Nephron progenitor cell (in vitro differentiated cells): ENCODE measurements around the gene ABTB2.

Source experiments
- DNase-seq: peaks from one replicate; pipeline ENCODE4 v3.0.0; 2021
- H3K27ac Mint-ChIP-seq: 2 replicates; pipeline ENCODE4 v1.8.0; 2021; ENCODE audit warnings: mild to moderate bottlenecking, moderate library complexity, mixed read lengths
- H3K27me3 Mint-ChIP-seq: 2 replicates; pipeline ENCODE4 v1.8.0; 2021; ENCODE audit warnings: mild to moderate bottlenecking, low read depth, mixed read lengths; ENCODE audit not compliant: poor library complexity
- H3K36me3 Mint-ChIP-seq: 2 replicates; pipeline ENCODE4 v1.8.0; 2021; ENCODE audit warnings: low read depth, mixed read lengths
- H3K4me1 Mint-ChIP-seq: 2 replicates; pipeline ENCODE4 v1.8.0; 2021; ENCODE audit warnings: mixed read lengths
- H3K4me3 Mint-ChIP-seq: 2 replicates; pipeline ENCODE4 v1.8.0; 2021; ENCODE audit warnings: mild to moderate bottlenecking, moderate library complexity, mixed read lengths
- H3K9me3 Mint-ChIP-seq: 2 replicates; pipeline ENCODE4 v1.8.0; 2021; ENCODE audit warnings: mild to moderate bottlenecking, moderate library complexity, mixed read lengths
- TF ChIP-seq, protein P1 (sequence below): fragments of 200-600 bp; sonication (generic); IDR thresholded peaks from 2 replicates; pipeline ENCODE4 v1.5.0; 2021; ENCODE audit warnings: antibody characterized with exemption

Gene ABTB2

DNA sequence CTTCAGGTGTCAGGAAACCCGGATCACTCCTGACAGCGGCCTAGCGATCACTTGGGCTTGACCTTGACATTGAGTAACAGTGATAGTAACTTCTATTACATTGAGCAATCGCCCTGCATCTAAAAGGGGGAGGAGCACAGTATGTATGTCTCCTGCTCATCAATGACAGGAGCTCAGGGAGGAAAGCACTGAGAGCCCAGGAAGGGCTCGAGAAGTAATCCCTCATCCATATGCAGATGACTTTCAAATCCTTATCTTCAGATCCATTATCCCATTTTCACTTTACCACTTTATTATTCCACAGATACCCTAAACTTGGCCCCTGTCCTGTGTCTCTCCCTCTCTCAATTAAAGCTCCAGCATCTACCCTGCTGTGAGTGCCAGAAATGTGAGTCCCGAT is 47.8 kb downstream of the ABTB2 start:
- no peak for DNase-seq
- no peak overlapping the region for H3K27ac Mint-ChIP-seq
- H3K36me3 Mint-ChIP-seq, result no peaks in the 10 kb centered on the region
- no peak overlapping the region for H3K4me3 Mint-ChIP-seq
- peaks cover 48% of the 10 kb centered on the region for H3K27me3 Mint-ChIP-seq
- H3K9me3 Mint-ChIP-seq, result no peaks in the 10 kb centered on the region
- TF ChIP-seq, protein P1, sequence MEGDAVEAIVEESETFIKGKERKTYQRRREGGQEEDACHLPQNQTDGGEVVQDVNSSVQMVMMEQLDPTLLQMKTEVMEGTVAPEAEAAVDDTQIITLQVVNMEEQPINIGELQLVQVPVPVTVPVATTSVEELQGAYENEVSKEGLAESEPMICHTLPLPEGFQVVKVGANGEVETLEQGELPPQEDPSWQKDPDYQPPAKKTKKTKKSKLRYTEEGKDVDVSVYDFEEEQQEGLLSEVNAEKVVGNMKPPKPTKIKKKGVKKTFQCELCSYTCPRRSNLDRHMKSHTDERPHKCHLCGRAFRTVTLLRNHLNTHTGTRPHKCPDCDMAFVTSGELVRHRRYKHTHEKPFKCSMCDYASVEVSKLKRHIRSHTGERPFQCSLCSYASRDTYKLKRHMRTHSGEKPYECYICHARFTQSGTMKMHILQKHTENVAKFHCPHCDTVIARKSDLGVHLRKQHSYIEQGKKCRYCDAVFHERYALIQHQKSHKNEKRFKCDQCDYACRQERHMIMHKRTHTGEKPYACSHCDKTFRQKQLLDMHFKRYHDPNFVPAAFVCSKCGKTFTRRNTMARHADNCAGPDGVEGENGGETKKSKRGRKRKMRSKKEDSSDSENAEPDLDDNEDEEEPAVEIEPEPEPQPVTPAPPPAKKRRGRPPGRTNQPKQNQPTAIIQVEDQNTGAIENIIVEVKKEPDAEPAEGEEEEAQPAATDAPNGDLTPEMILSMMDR, result no peak
- H3K4me1 Mint-ChIP-seq, result peaks cover 32% of the 10 kb centered on the region

DNA sequence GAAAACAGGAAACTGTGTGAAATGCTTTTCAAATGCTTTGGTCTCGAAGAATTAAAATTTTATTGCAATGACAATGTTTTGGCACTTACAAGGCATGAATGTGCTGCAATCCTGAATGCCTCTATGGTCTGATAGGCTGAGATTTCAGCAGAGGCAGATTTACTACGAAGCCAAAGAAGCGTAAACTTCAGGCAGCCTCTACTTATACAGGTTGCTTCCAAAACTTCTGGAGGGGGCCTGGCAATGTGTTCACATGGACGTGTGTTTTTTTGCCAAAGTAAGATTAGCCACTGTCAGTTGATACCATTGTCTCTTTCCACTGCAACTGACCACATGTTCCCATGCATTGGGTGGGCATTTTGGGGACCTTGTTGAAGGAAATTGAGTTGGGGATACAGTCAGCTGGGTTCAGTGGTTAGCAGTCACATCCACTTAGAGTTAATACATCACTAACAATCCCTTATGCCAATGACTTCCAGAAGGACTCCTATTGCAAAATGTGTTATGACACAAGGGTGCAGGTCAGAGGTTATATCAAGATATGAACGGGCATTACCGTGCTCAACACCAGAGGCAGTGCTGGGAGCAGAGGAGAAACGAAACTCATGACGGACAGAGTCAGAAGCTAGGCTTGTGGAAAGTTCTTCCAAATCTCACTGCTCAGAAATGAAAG is 48.8 kb downstream of the ABTB2 start:
- Mint-ChIP-seq H3K27me3 (peaks cover 42% of the 10 kb centered on the region), H3K9me3 (no peaks in the 10 kb centered on the region), H3K27ac (no peak overlapping the region), H3K36me3 (no peaks in the 10 kb centered on the region), H3K4me3 (no peak overlapping the region), H3K4me1 (peaks cover 28% of the 10 kb centered on the region)
- TF ChIP-seq, protein P1, result no peak
- DNase-seq, result no peak

DNA sequence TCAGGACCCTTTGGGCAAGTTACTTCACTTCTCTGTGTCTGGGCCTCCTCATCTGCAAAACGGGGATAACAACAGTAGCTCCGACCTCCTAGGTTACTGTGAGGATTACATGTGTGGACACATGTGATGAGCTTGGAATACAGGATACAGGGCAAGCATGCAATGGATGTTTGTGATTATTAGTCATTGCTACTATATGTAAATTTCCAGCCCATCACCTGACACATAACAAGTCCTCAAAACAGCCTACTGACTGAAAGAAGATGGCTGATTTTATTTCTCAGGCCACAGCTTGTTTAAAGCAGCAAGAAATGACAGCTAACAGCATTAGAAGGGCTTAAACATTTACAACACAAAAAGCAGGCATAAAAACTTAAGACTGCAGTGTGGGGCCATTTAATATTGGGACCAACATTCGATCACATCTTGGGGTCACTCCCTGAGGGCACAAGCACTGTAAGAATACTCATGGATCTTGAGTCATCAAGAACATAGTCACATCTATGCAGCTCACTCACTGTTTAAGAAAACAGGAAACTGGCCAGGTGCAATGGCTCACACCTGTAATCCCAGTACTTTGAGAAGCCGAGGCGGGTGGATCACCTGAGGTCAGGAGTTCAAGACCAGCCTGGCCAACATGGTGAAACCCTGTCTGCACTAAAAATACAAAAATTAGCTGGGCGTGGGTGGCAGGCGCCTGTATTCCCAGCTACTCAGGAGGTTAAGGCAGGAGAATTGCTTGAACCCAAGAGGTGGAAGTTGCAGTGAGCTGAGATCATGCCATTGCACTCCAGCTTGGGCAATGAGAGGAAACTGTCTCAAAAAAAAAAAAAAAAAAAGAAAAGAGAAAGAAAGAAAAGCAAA is 49.5 kb downstream of the ABTB2 start:
- Mint-ChIP-seq H3K36me3 (no peaks in the 10 kb centered on the region), H3K4me3 (no peak overlapping the region), H3K27me3 (peaks cover 44% of the 10 kb centered on the region), H3K4me1 (peaks cover 30% of the 10 kb centered on the region), H3K9me3 (no peaks in the 10 kb centered on the region), H3K27ac (no peak overlapping the region)
- DNase-seq, result no peak
- TF ChIP-seq, protein P1, result no peak

DNA sequence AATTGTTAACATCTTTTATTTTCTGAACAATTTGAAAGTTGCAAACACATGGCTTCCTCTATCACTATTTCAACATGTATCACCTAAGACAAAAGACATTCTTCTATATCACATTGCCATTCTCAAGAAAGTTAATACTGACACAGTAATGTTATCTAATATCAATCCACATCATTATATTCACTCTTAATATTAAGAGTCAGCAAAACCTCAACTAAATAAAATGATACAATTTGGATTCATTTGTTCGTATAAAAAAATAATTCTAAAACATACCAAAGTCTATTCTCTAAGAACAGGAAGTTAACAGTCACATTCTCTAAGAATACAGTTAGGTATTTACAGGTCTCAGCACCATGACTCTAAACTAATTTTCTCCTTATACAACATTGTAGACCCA is 52.0 kb downstream of the ABTB2 start:
- Mint-ChIP-seq H3K27ac (no peak overlapping the region), H3K27me3 (peaks cover 27% of the 10 kb centered on the region), H3K4me3 (no peak overlapping the region), H3K4me1 (peaks cover 47% of the 10 kb centered on the region), H3K9me3 (no peaks in the 10 kb centered on the region), H3K36me3 (no peaks in the 10 kb centered on the region)
- no peak for DNase-seq
- TF ChIP-seq, protein P1, result no peak

DNA sequence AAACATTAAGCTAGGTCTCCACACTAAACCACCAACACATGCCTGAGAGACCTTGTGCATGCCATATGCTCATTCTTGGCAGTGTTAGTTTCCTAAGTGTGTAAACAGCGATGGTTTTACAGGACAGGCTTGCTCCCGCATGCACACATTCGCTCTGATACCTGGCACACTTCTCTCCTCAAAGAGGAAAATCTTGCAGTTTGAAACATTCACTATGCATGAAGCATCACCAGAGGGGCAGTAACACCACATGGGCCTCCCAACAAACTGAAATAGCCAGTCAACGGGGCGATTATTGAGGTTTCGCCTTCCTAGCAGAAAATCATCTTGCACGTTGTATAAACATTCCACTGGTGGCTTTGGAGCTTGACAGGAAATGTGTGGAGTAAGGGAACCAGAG is 52.6 kb downstream of the ABTB2 start:
- Mint-ChIP-seq H3K4me3 (no peak overlapping the region), H3K9me3 (no peaks in the 10 kb centered on the region), H3K36me3 (no peaks in the 10 kb centered on the region), H3K27ac (no peak overlapping the region), H3K4me1 (peaks cover 47% of the 10 kb centered on the region), H3K27me3 (peaks cover 22% of the 10 kb centered on the region)
- TF ChIP-seq, protein P1, result no peak
- no peak for DNase-seq
